ENCODE data around the gene SPRR5.

GRCh38 chr1:152904688-152905440 lies 42.1 kb upstream of the SPRR5 start:
- TF ChIP-seq CTCF (IDR thresholded peaks at IDR 0.05; ENCODE audit: low read depth, low read length, missing input control) (no peak), YY1 (IDR thresholded peaks at IDR 0.05) (no peak), JUND (IDR thresholded peaks at IDR 0.05) (no peak), MAX (IDR thresholded peaks at IDR 0.05) (no peak), ATF3 (IDR thresholded peaks at IDR 0.05) (no peak), TAF1 (conservative IDR thresholded peaks at IDR 0.05) (no peak), HNF4G (IDR thresholded peaks at IDR 0.05) (no peak), NR2F2 (IDR thresholded peaks at IDR 0.05) (no peak), FOXA1 (IDR thresholded peaks at IDR 0.05) (no peak), RAD21 (IDR thresholded peaks at IDR 0.05) (no peak), SP1 (IDR thresholded peaks at IDR 0.05) (no peak), REST (IDR thresholded peaks at IDR 0.05) (no peak), GABPA (IDR thresholded peaks at IDR 0.05 in 1 of 2, conservative IDR thresholded peaks at IDR 0.05 in 1 of 2) (no peak)

All from liver (tissue), 3 donors.